ENCODE results near the gene RBBP4. TPM values are rescaled to one million over a fixed set of nuclear protein-coding genes. Genes with fewer than 3 reads are reported as not detected.
A peak's percentile ranks its signal among the peaks of the same experiment; 100 is the strongest.

RBBP4 gene
- total and polyA plus RNA-seq, 2 of the 13 experiments (the other 11 are each of a cell fraction or from before 2014, with no cell fraction given): 64.4 to 166 TPM

DNA sequence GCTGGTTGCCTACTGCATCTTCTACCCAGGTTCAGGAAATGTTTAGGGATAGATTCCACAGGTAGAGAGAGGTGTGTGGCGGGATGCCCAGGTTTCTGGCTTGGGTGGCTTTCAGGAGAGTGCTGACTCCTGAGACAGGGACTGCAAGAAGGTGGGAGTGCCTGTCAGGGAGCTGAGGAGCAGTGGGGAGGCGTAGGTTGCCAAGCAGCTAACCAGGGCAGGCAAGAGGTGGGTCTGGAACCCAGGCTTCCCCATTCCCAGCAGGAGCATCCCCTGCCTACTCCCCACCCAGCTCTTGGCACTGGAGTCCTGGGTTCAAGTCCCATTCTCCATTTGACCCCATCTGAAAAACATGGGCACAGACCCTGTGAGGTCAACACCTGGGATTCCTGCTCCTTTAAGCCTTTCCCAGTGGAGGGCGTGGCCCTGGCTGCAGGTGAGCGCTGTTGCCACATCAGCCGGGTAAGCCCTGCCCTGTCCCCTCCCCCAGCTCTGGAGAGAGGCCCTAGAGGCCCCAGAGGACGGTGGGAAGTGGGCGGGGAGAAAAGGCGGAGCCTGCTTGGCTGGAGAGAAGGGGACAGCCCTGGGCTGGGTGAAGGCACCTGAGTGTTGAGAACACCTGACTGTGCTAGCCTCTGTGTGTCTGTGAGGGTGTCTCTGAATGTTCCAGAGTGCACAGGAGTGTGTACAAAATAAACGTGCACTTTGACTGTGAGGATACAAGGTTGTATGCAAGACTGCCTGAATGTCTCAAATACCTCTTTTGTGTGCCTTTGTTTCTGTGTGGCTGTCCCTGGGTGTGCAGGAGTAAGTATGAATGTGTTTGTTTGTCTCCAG is 65.5 kb downstream of the RBBP4 start (continued):
- TF ChIP-seq, protein P1, sequence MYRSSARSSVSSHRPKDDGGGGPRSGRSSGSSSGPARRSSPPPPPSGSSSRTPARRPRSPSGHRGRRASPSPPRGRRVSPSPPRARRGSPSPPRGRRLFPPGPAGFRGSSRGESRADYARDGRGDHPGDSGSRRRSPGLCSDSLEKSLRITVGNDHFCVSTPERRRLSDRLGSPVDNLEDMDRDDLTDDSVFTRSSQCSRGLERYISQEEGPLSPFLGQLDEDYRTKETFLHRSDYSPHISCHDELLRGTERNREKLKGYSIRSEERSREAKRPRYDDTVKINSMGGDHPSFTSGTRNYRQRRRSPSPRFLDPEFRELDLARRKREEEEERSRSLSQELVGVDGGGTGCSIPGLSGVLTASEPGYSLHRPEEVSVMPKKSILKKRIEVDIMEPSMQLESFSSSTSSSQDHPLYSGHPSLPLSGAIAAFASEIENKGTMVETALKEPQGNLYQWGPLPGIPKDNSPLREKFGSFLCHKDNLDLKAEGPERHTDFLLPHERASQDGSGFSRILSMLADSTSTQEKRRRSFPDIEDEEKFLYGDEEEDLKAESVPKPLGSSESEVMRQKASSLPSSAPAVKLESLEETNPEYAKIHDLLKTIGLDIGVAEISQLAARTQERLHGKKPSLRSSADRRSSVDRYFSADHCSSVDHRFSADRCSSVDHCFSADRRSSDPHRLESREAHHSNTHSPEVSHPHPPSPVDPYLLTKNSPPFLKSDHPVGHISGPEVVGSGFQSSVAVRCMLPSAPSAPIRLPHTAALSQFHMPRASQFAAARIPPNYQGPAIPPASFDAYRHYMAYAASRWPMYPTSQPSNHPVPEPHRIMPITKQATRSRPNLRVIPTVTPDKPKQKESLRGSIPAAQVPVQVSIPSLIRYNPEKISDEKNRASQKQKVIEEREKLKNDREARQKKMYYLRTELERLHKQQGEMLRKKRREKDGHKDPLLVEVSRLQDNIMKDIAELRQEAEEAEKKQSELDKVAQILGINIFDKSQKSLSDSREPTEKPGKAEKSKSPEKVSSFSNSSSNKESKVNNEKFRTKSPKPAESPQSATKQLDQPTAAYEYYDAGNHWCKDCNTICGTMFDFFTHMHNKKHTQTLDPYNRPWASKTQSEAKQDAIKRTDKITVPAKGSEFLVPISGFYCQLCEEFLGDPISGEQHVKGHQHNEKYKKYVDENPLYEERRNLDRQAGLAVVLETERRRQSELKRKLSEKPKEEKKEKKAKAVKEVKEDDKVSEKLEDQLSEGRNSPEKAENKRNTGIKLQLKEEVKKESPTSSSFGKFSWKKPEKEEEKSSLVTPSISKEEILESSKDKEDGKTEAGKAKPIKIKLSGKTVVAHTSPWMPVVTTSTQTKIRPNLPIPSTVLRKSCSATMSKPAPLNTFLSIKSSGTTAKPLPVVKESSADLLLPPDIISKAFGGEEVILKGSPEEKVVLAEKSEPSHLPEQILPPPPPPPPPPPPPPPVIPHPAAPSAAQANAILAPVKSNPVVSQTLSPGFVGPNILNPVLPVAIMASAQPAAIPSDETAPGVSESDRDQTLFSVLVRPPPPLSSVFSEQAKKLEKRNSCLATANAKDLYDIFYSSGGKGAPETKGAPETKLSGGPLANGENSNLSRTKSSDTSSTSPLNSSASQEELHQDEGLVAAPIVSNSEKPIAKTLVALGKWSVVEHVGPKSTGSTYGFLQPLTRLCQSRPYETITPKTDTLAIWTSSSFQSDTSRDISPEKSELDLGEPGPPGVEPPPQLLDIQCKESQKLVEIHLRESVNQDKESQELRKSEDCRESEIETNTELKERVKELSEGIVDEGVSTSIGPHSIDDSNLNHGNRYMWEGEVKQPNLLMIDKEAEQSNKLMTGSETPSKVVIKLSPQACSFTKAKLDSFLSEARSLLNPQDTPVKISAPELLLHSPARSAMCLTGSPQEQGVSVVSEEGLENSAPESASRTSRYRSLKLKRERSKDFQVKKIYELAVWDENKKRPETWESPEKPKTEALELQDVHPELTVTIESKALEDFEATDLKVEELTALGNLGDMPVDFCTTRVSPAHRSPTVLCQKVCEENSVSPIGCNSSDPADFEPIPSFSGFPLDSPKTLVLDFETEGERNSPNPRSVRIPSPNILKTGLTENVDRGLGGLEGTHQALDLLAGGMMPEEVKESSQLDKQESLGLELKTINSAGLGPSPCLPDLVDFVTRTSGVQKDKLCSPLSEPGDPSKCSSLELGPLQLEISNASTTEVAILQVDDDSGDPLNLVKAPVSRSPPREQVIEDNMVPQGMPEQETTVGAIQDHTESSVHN (CRISPR knock-in tag; IDR thresholded peaks at IDR 0.05): no peak
- TF ChIP-seq HOXA3 (CRISPR knock-in tag; IDR thresholded peaks at IDR 0.05): peak; percentile 63; the same call in 1 of the 2 replicates
- peak; percentile 54; the same call in 1 of the 2 replicates for TF ChIP-seq TARDBP (CRISPR knock-in tag; IDR thresholded peaks at IDR 0.05)
- TF ChIP-seq SMAD3 (CRISPR knock-in tag; IDR thresholded peaks at IDR 0.05): peak; percentile 72; the same call in 1 of the 2 replicates
- TF ChIP-seq ZBTB7B (CRISPR knock-in tag; IDR thresholded peaks at IDR 0.05): peak; percentile 55; the same call in 1 of the 2 replicates
- no peak for TF ChIP-seq HNRNPK (IDR thresholded peaks at IDR 0.05; ENCODE audit: low read depth, low read length, poor library complexity, severe bottlenecking)
- TF ChIP-seq ZNF615 (CRISPR knock-in tag; IDR thresholded peaks at IDR 0.05; ENCODE audit: borderline replicate concordance): no peak
- TF ChIP-seq, protein P2, sequence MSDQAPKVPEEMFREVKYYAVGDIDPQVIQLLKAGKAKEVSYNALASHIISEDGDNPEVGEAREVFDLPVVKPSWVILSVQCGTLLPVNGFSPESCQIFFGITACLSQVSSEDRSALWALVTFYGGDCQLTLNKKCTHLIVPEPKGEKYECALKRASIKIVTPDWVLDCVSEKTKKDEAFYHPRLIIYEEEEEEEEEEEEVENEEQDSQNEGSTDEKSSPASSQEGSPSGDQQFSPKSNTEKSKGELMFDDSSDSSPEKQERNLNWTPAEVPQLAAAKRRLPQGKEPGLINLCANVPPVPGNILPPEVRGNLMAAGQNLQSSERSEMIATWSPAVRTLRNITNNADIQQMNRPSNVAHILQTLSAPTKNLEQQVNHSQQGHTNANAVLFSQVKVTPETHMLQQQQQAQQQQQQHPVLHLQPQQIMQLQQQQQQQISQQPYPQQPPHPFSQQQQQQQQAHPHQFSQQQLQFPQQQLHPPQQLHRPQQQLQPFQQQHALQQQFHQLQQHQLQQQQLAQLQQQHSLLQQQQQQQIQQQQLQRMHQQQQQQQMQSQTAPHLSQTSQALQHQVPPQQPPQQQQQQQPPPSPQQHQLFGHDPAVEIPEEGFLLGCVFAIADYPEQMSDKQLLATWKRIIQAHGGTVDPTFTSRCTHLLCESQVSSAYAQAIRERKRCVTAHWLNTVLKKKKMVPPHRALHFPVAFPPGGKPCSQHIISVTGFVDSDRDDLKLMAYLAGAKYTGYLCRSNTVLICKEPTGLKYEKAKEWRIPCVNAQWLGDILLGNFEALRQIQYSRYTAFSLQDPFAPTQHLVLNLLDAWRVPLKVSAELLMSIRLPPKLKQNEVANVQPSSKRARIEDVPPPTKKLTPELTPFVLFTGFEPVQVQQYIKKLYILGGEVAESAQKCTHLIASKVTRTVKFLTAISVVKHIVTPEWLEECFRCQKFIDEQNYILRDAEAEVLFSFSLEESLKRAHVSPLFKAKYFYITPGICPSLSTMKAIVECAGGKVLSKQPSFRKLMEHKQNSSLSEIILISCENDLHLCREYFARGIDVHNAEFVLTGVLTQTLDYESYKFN (CRISPR knock-in tag; conservative IDR thresholded peaks at IDR 0.05): peak; percentile 61
- TF ChIP-seq PITX1 (CRISPR knock-in tag; IDR thresholded peaks at IDR 0.05): peak; percentile 73
- TF ChIP-seq, protein P3, sequence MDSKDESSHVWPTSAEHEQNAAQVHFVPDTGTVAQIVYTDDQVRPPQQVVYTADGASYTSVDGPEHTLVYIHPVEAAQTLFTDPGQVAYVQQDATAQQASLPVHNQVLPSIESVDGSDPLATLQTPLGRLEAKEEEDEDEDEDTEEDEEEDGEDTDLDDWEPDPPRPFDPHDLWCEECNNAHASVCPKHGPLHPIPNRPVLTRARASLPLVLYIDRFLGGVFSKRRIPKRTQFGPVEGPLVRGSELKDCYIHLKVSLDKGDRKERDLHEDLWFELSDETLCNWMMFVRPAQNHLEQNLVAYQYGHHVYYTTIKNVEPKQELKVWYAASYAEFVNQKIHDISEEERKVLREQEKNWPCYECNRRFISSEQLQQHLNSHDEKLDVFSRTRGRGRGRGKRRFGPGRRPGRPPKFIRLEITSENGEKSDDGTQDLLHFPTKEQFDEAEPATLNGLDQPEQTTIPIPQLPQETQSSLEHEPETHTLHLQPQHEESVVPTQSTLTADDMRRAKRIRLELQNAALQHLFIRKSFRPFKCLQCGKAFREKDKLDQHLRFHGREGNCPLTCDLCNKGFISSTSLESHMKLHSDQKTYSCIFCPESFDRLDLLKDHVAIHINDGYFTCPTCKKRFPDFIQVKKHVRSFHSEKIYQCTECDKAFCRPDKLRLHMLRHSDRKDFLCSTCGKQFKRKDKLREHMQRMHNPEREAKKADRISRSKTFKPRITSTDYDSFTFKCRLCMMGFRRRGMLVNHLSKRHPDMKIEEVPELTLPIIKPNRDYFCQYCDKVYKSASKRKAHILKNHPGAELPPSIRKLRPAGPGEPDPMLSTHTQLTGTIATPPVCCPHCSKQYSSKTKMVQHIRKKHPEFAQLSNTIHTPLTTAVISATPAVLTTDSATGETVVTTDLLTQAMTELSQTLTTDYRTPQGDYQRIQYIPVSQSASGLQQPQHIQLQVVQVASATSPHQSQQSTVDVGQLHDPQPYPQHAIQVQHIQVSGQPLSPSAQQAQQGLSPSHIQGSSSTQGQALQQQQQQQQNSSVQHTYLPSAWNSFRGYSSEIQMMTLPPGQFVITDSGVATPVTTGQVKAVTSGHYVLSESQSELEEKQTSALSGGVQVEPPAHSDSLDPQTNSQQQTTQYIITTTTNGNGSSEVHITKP (CRISPR knock-in tag; IDR thresholded peaks at IDR 0.05; ENCODE audit: low read depth): peak; percentile 73
- 0 out of 2 replicates have a peak, but pooled peaks have one; percentile 36 for TF ChIP-seq FOXA3 (CRISPR knock-in tag; IDR thresholded peaks at IDR 0.05)
